ENCODE results near the gene CACNB4.
"Not testable (repeated sequence)": the region's sequence is repeated elsewhere in the genome, so short reads cannot be mapped to it uniquely, and the experiment has no call there.

The CACNB4 gene

DNA sequence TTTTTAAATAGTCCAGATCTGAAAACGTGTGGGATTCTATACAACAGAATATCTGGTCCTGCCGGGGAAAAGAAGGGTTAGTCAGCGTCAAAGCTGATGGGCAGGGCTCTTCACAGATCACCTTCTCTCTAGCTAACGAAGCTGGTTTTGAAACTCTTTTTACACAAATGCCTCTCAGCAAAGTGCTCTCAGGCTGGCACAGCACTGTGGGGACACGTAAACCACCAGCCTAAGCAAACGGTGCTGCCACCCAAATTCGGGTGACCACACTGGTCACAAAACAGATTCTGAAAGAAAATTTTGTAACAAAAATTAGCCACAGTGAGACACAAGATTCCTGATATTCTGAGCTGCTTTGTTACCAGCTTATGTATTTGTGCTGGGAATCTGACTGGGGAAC is 217.5 kb downstream of the CACNB4 start:
- H3K4me3 Mint-ChIP-seq, result no peak overlapping the region
- no peaks in the 10 kb centered on the region for H3K27me3 Mint-ChIP-seq
- intact Hi-C loops (cut with micrococcal nuclease), result loop anchor here (5.0 kb wide), 1 partner anchor 39 kb away; no protein-coding TSS in a partner anchor
- H3K36me3 Mint-ChIP-seq (ENCODE audit: low read depth), result peaks cover 7% of the 10 kb centered on the region
- H3K9me3 Mint-ChIP-seq, result no peaks in the 10 kb centered on the region
- peaks cover 29% of the 10 kb centered on the region for H3K4me1 Mint-ChIP-seq (ENCODE audit: low read depth)
- H3K27ac Mint-ChIP-seq, result no peak overlapping the region

DNA sequence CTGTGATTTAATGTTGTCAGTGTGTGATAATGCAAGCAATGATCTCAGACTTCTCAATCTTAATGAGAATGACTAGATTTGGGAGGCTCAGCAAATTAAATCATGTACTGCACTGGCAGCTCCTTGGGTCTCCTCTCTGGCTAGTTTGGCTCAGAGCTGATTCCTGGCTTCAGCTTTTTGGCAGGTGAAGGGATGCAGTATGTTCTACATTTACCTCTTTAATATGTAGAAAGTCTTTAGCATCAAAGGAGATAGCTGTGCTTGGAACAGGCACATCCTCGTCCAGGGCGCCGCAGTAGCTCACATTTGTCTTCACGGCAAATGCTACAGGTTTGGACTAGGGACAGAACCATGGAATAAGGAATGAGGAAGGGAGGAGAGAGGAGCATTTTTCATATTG is 218.3 kb downstream of the CACNB4 start:
- intact Hi-C loops (cut with micrococcal nuclease), result loop anchor here (5.0 kb wide), 1 partner anchor 38 kb away; no protein-coding TSS in a partner anchor
- Mint-ChIP-seq H3K36me3 (ENCODE audit: low read depth) (peaks cover 7% of the 10 kb centered on the region), H3K4me3 (no peak overlapping the region), H3K9me3 (no peaks in the 10 kb centered on the region), H3K4me1 (ENCODE audit: low read depth) (peaks cover 24% of the 10 kb centered on the region), H3K27me3 (no peaks in the 10 kb centered on the region), H3K27ac (no peak overlapping the region)

DNA sequence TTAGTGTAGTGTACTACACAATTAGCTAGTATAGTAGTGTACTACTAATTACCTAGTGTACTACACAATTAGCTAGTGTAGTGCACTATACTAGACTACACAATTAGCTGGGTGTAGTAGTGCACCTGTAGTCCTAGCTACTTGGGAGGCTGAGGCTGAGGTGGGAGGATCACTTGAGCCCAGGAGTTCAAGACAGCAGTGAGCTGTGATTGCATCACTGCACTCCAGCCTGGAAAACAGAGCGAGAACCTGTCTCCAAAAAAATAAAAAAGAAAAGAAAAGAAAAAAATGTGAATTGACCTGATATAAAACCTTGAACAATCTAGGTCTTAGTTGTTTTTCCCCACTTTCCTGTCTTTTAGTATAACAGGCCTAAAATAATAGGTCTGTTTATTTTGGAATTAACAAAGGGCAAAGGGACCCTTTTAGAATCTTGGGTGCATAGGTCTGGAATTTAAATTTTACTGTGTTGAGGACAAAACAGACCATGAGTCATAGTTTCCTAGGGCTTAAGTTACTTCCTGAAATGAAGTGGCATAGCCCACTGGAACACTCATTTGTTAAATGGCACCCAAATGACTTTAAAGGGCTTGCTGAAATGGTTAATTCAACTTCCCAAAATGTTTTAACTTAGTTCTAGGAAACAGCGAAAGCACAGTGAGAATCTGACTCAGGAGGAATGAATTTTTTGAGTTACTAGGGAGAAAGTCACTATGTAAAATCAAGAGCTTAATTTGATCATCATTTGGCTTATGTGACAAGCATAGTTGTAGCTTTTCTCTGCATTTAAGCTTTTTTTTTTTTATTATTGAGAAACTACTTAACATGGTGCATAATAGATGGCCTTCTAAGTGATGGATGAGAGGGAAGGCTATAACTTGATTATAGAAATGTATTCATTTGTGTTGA is 219.9 kb downstream of the CACNB4 start:
- H3K4me3 Mint-ChIP-seq, result no peak overlapping the region
- H3K36me3 Mint-ChIP-seq (ENCODE audit: low read depth), result peaks cover 7% of the 10 kb centered on the region
- H3K9me3 Mint-ChIP-seq, result no peaks in the 10 kb centered on the region
- H3K27me3 Mint-ChIP-seq, result no peaks in the 10 kb centered on the region
- peak overlapping the region; percentile 62 for H3K27ac Mint-ChIP-seq
- intact Hi-C loops (cut with micrococcal nuclease), result loop anchor here (10.0 kb wide), 1 partner anchor 66 kb away; no protein-coding TSS in a partner anchor
- H3K4me1 Mint-ChIP-seq (ENCODE audit: low read depth), result peaks cover 32% of the 10 kb centered on the region

DNA sequence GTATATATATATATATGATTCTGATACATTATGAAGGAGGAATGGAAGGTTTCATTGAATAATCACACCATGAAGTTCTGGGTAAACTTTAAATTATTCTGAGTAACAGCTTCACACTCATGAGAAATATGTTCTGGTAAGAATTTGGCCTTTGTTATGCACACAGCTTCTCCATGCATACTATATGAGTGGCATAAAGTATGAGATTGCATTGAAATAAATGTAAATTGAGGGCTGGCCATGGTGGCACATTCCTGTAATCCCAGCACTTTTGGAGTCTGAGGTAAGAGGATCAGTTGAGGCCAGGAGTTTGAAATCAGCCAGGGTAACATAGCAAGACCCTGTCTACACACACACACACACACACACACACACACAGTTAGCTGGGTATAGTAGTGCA is 220.6 kb downstream of the CACNB4 start:
- H3K4me3 Mint-ChIP-seq, result no peak overlapping the region
- intact Hi-C loops (cut with micrococcal nuclease), result loop anchor here (10.0 kb wide), 1 partner anchor 67 kb away; no protein-coding TSS in a partner anchor
- peaks cover 7% of the 10 kb centered on the region for H3K36me3 Mint-ChIP-seq (ENCODE audit: low read depth)
- H3K27ac Mint-ChIP-seq, result peak overlapping the region; percentile 62
- peaks cover 32% of the 10 kb centered on the region for H3K4me1 Mint-ChIP-seq (ENCODE audit: low read depth)
- no peaks in the 10 kb centered on the region for H3K9me3 Mint-ChIP-seq
- H3K27me3 Mint-ChIP-seq, result no peaks in the 10 kb centered on the region

DNA sequence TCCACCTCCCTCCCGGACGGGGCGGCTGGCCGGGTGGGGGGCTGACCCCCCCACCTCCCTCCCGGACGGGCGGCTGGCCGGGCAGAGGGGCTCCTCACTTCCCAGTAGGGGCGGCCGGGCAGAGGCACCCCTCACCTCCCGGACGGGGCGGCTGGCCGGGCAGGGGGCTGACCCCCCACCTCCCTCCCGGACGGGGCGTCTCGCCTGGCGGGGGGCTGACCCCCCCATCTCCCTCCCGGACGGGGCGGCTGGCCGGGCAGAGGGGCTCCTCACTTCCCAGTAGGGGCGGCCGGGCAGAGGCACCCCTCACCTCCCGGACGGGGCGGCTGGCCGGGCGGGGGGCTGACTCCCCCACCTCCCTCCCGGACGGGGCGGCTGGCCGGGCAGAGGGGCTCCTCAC is 223.2 kb downstream of the CACNB4 start:
- peaks cover 29% of the 10 kb centered on the region for H3K4me1 Mint-ChIP-seq (ENCODE audit: low read depth)
- H3K4me3 Mint-ChIP-seq; H3K36me3 Mint-ChIP-seq (ENCODE audit: low read depth); H3K27me3 Mint-ChIP-seq; H3K27ac Mint-ChIP-seq; H3K9me3 Mint-ChIP-seq: not testable (repeated sequence)
- intact Hi-C loops (cut with micrococcal nuclease), result loop anchor here (10.0 kb wide), 1 partner anchor 69 kb away; no protein-coding TSS in a partner anchor

DNA sequence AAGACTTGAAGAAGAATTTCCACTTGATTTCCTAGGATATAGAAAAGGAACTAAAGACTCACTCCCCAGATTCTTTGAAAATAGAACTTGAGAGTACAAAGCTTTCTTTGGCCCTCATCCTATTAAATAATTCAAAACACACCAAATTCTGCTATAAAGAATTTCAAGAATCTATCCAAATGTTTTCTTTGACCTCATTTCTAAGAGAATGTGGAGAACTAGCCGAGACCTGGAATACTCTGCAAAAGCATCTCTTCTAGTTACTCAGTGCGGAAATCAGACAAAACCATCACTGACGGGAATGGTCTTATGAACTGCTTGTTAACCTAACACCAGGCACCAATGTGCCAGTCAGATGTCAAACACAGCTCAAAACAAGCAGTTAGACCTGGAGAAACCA is 226.4 kb downstream of the CACNB4 start:
- intact Hi-C loops (cut with micrococcal nuclease), result loop anchor here (10.0 kb wide), 1 partner anchor 72 kb away; no protein-coding TSS in a partner anchor
- Mint-ChIP-seq H3K4me1 (ENCODE audit: low read depth) (peaks cover 7% of the 10 kb centered on the region), H3K27me3 (no peaks in the 10 kb centered on the region), H3K36me3 (ENCODE audit: low read depth) (no peaks in the 10 kb centered on the region), H3K4me3 (no peak overlapping the region), H3K27ac (no peak overlapping the region), H3K9me3 (no peaks in the 10 kb centered on the region)

DNA sequence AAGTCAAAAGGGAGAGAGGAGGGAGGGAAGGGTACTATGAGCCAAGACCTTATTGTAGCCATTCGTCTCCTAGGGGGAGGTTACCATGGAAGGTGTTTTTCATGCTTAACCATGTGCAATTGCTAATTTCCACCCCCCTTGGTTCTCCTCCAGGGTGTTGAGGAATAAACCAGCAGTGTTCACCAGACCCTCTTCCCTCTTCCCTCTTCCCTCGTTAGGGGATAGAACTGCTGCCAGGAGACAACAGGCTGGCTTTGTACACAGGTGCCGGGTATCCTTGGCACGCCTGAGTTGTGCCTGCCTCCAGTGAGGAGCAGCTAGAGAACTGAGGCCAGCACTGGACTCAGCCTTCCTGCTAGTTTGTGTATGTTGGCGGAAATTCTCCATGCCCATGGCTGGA is 229.6 kb downstream of the CACNB4 start:
- H3K27me3 Mint-ChIP-seq, result no peaks in the 10 kb centered on the region
- peaks cover 3% of the 10 kb centered on the region for H3K4me1 Mint-ChIP-seq (ENCODE audit: low read depth)
- H3K4me3 Mint-ChIP-seq, result no peak overlapping the region
- no peaks in the 10 kb centered on the region for H3K36me3 Mint-ChIP-seq (ENCODE audit: low read depth)
- no peak overlapping the region for H3K27ac Mint-ChIP-seq
- intact Hi-C loops (cut with micrococcal nuclease), result no loop called here
- H3K9me3 Mint-ChIP-seq, result no peaks in the 10 kb centered on the region

DNA sequence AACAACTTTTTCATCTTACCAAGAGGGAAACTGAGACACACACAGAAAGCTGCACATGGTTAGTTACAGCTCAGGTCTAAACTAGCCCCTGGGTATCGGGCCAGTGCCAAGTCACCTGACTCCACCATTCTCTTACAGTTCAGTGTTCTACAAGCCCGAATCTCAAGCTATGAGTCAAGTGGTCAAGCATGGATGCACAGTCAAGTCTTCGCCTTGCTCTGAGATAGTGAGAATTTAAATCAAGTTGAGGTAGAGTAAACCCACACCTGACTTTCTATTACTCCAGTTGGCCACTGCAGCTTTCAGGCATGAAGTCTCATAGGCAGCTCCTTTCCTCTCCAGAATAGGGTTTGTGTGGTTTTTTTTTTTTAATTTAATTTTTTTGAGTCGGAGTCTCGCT is 236.1 kb downstream of the CACNB4 start:
- H3K36me3 Mint-ChIP-seq (ENCODE audit: low read depth), result no peaks in the 10 kb centered on the region
- intact Hi-C loops (cut with micrococcal nuclease), result no loop called here
- H3K27ac Mint-ChIP-seq, result no peak overlapping the region
- H3K4me1 Mint-ChIP-seq (ENCODE audit: low read depth), result peaks cover 5% of the 10 kb centered on the region
- H3K27me3 Mint-ChIP-seq, result no peaks in the 10 kb centered on the region
- no peaks in the 10 kb centered on the region for H3K9me3 Mint-ChIP-seq
- no peak overlapping the region for H3K4me3 Mint-ChIP-seq

DNA sequence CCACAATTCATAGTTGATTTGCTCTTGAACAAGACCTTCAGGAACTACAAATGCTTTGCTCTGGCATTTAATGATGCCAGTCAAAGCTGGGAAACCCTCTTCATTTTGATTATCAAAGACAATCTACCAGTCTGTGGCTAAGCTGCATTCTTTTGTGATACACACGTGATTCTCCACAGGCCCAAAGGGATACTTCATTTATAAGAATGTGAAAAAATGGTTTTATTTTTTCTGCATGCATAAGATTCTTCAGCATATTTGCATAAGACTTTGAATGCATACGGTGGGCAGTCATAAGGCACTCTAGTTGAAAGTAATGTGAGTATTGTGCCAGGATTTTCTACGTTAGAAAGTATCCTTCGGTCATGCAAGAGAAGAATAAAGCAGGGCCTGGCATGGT is 237.7 kb downstream of the CACNB4 start:
- Mint-ChIP-seq H3K27me3 (no peaks in the 10 kb centered on the region), H3K4me1 (ENCODE audit: low read depth) (peaks cover 5% of the 10 kb centered on the region), H3K9me3 (no peaks in the 10 kb centered on the region), H3K27ac (no peak overlapping the region), H3K4me3 (no peak overlapping the region), H3K36me3 (ENCODE audit: low read depth) (no peaks in the 10 kb centered on the region)
- intact Hi-C loops (cut with micrococcal nuclease), result no loop called here

DNA sequence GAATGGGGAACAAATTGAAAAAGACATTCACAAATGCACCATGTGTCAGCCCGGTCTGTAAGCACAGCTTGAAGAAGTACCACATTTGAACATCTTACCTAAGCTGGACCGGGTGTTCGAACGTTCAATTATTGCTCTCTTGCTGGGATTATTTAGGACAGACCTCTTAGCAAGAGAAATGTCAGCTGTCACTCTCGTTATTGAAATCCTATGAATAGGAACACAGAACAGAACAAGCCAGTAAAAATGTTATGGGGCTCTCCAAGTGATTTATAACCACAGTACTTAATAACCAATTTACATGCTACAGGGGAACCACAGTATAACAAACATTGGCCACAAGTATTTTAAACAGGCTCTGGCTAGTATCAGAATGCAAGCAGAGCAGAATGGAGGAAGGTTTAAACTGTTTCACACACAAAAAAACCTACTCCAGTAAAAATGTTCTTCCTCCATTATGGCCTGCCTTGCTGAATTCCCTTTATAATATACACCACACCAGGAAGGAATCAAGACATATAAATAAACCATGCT is 238.2 kb downstream of the CACNB4 start:
- H3K4me1 Mint-ChIP-seq (ENCODE audit: low read depth), result peaks cover 5% of the 10 kb centered on the region
- intact Hi-C loops (cut with micrococcal nuclease), result no loop called here
- H3K9me3 Mint-ChIP-seq, result no peaks in the 10 kb centered on the region
- H3K36me3 Mint-ChIP-seq (ENCODE audit: low read depth), result no peaks in the 10 kb centered on the region
- H3K4me3 Mint-ChIP-seq, result no peak overlapping the region
- no peak overlapping the region for H3K27ac Mint-ChIP-seq
- H3K27me3 Mint-ChIP-seq, result no peaks in the 10 kb centered on the region

DNA sequence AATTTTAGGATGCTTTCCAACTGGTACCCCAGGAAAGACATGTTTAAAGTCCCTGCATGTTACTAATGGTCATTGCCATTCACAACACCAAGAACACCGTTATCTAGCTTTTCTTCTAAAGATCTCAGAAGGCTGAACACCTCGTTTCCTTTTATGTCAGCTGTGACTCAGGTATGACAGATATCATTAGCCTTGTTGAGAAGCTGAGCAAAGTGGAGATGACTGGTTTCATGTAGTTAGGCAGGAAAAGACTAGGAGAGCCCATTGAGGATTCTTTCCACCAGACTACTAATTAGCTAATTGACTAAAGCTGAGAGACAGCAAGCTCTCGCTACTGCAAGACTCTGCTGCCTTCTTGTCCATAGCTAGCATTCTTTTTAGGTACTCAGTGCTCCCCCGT is 238.6 kb downstream of the CACNB4 start:
- H3K27ac Mint-ChIP-seq, result no peak overlapping the region
- no peak overlapping the region for H3K4me3 Mint-ChIP-seq
- H3K27me3 Mint-ChIP-seq, result no peaks in the 10 kb centered on the region
- intact Hi-C loops (cut with micrococcal nuclease), result no loop called here
- H3K9me3 Mint-ChIP-seq, result no peaks in the 10 kb centered on the region
- H3K36me3 Mint-ChIP-seq (ENCODE audit: low read depth), result no peaks in the 10 kb centered on the region
- peaks cover 5% of the 10 kb centered on the region for H3K4me1 Mint-ChIP-seq (ENCODE audit: low read depth)

DNA sequence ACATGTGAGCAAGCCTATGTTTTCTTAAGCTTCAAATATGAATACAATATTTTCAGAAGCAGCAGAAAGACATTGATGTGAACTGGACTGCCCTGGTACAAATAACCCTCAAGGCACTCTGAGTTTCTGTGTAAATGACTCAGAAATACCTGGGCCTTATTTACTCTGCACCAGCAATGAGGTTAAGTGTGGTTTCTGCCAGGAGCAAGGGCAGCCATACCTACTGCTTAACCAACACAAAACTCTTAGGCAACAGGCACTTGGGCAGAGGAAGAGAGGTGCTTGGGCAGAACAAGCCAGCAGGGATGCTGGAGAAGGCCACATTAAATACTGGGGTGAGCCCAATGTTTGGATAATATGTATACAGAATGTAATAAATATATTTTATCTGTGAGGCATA is 241.2 kb downstream of the CACNB4 start:
- H3K36me3 Mint-ChIP-seq (ENCODE audit: low read depth), result no peaks in the 10 kb centered on the region
- intact Hi-C loops (cut with micrococcal nuclease), result no loop called here
- H3K4me3 Mint-ChIP-seq, result no peak overlapping the region
- H3K4me1 Mint-ChIP-seq (ENCODE audit: low read depth), result peaks cover 5% of the 10 kb centered on the region
- no peaks in the 10 kb centered on the region for H3K27me3 Mint-ChIP-seq
- no peak overlapping the region for H3K27ac Mint-ChIP-seq
- H3K9me3 Mint-ChIP-seq, result no peaks in the 10 kb centered on the region

DNA sequence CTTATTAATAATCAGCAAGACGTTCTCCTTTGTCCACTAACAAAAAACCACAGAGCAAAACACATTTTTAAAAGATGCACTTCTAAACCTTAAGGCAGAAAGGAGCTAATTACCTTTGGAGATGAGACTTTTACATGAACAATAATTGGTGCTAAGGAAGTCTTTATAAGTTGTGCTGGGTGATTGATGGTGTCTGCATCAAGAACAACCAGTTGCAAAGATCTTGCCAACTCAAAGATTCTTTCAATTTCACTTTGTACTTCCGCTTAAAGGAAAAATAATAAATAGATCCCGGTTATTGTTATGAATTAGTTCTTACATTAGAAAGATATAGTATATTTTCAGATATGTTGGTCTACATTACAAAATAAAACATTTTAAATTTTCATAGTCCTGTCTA is 243.7 kb downstream of the CACNB4 start:
- Mint-ChIP-seq H3K27me3 (no peaks in the 10 kb centered on the region), H3K36me3 (ENCODE audit: low read depth) (no peaks in the 10 kb centered on the region), H3K4me3 (no peak overlapping the region), H3K9me3 (no peaks in the 10 kb centered on the region), H3K4me1 (ENCODE audit: low read depth) (peaks cover 5% of the 10 kb centered on the region), H3K27ac (no peak overlapping the region)
- intact Hi-C loops (cut with micrococcal nuclease), result no loop called here

DNA sequence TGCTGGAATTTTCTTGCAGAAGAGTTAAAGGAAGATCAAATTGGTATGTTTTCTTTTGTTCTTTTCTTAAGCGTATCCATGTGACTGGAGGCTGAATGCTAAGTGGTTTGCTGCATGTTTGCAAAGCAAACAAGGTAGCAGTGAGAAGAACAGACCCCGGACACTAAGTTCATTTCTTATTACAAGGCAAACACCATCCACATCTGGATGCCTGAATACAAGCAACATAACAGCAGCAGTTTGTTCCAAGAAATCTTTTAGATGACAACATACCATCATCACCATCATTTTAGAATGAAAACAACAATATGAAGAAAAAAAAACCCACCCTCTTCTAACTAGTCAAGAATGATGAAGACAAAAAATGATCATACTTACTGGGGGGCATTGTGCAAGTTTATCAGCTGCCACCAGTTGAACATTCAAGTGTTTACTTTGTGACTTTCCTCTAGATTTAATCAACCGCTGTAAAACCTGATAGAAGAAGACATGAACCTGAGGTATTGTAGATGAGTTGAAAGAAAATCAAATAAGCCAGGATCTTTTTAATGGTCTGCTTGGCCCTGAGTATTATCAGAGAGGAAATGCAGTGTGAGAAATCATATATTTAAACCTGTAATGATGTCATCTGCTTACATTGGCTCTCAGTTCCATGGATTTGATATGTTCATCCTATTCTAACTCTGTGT is 245.6 kb downstream of the CACNB4 start:
- no peaks in the 10 kb centered on the region for H3K27me3 Mint-ChIP-seq
- no peak overlapping the region for H3K27ac Mint-ChIP-seq
- no peak overlapping the region for H3K4me3 Mint-ChIP-seq
- no peaks in the 10 kb centered on the region for H3K36me3 Mint-ChIP-seq (ENCODE audit: low read depth)
- no peaks in the 10 kb centered on the region for H3K4me1 Mint-ChIP-seq (ENCODE audit: low read depth)
- intact Hi-C loops (cut with micrococcal nuclease), result no loop called here
- no peaks in the 10 kb centered on the region for H3K9me3 Mint-ChIP-seq

All from dendritic cell treated with granulocyte-macrophage colony-stimulating factor and Interleukin-4, amounts not matched to agents 40 ng/mL and 50 ng/mL, for 4 days (primary cell).